ENCODE data around the gene TSC22D3. TPM values are rescaled to one million over a fixed set of nuclear protein-coding genes. Genes with fewer than 3 reads are reported as not detected.
A peak's percentile ranks its signal among the peaks of the same experiment; 100 is the strongest.

TSC22D3 gene
- total RNA-seq, 4 donors from 2014 or later = 101 to 786 (median 475) TPM

DNA sequence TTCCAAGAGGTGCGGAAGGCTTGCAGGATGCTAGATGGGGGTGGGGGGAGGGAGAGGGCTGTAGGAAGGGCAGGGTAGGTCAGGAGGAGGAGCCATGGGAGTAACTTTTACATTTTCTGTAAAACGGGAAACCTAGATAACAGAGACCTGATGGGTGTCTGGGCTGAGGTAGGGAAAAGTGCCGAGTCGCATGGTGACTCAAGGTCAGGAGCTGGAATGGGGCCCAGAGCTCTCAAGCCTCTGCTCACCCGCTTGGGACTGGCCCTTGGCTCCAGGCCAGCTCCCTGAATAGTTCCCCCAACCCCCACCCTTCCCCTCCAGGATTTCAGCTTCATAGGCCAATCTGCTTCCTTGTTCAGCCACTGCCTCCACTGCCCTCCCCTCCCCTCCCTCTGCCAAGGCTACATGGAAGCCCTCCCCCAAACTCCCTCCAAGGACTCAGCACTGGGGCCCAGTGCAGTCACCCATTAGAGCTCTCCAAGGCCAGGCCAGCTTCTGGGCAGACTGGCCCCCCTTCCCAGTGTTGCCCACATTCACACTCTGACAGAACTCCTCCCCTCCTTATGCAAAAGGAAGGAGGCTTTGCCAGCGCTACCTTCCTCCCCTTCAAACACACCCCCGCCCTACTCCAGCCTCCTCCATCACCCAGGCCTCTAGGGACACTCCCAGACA lies 43.6 kb downstream of the TSC22D3 start:
- Histone ChIP-seq H3K9me3 (no peaks in the 10 kb centered on the region), H3K4me1 (peaks cover 4% of the 10 kb centered on the region in 2 donors), H3K27ac (peak overlapping the region; percentile 74 to 87), H3K4me3 (no peak overlapping the region), H3K36me3 (no peaks in the 10 kb centered on the region), H3K27me3 (no peaks in the 10 kb centered on the region)
- intact Hi-C loops (cut with DNase I; ENCODE audit: low total_unique reads) = no loop called here
- DNase-seq = peak; percentile 89 to 94
- peak in 1 of 2 donors; percentile 23 for TF ChIP-seq POLR2A (IDR thresholded peaks at IDR 0.05)
- TF ChIP-seq, protein P1, sequence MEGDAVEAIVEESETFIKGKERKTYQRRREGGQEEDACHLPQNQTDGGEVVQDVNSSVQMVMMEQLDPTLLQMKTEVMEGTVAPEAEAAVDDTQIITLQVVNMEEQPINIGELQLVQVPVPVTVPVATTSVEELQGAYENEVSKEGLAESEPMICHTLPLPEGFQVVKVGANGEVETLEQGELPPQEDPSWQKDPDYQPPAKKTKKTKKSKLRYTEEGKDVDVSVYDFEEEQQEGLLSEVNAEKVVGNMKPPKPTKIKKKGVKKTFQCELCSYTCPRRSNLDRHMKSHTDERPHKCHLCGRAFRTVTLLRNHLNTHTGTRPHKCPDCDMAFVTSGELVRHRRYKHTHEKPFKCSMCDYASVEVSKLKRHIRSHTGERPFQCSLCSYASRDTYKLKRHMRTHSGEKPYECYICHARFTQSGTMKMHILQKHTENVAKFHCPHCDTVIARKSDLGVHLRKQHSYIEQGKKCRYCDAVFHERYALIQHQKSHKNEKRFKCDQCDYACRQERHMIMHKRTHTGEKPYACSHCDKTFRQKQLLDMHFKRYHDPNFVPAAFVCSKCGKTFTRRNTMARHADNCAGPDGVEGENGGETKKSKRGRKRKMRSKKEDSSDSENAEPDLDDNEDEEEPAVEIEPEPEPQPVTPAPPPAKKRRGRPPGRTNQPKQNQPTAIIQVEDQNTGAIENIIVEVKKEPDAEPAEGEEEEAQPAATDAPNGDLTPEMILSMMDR (IDR thresholded peaks at IDR 0.05) = no peak

DNA sequence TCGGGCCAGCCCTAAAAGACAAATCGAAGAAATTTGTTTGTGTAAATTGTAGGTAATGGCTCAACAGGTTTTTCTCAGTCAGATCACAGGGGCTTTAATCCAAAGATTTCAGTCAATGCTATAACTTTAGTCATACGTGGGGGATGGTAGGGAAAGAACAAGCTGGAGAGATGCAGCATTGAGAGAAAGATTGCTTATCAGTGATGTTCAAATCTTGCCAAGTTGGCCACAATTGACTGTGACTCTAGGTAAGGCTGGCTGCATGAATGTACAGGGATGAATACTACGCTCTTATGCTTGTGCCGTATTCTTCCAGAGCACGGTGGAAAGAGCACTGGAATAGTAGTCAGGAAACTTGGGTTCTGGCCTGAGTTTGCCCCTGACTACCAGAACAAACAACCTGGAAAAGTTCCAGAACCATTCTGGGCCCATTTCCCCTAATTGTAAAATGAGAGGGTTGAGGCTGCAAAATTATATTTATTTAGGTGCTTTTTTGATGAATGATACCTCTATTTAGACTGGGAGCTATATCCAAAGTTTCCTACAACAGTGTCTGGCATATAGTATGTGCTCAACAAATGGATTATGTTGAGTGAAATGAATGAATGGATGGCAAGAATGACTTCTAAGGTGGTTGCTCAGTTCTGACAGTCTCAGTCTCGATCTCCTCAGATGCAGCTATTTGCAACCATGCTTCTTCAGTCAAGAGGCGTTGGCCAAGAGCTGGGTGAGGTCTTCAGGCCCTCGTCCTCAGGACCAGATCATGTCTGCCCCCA lies 44.4 kb downstream of the TSC22D3 start:
- peak overlapping the region; percentile 74 to 87 for H3K27ac ChIP-seq

DNA sequence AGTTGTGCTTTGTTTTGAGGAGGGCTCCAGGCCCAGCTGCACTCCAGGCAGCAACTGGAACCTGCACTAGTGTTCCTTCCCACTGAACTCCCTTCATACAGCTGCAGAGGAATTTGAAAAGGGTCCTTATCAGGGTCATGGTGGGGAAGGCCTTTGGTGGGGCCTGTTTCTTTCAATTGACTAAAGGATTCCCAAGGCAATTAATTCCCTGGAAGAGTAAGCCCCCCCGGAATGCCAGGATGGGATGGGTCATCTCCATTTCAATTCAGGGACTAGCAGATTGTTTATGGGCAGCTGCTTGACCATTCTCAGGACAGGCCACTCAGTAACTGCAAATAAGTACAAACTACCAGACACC lies 45.3 kb downstream of the TSC22D3 start:
- Histone ChIP-seq H3K27ac (peak overlapping the region; percentile 74 to 87), H3K4me1 (peaks cover 4% of the 10 kb centered on the region in 2 donors), H3K9me3 (no peaks in the 10 kb centered on the region), H3K36me3 (no peaks in the 10 kb centered on the region), H3K27me3 (no peaks in the 10 kb centered on the region), H3K4me3 (no peak overlapping the region)
- intact Hi-C loops (cut with DNase I; ENCODE audit: low total_unique reads) = no loop called here
- no peak for DNase-seq
- no peak for TF ChIP-seq POLR2A (IDR thresholded peaks at IDR 0.05)
- TF ChIP-seq, protein P1 (IDR thresholded peaks at IDR 0.05) = no peak

More for the DNA sequence above, 44.4 kb downstream of the TSC22D3 start:
- no peak for DNase-seq
- H3K4me1 ChIP-seq = peaks cover 4% of the 10 kb centered on the region in 2 donors
- TF ChIP-seq, protein P1 (IDR thresholded peaks at IDR 0.05) = no peak
- TF ChIP-seq POLR2A (IDR thresholded peaks at IDR 0.05) = no peak
- H3K4me3 ChIP-seq = no peak overlapping the region
- intact Hi-C loops (cut with DNase I; ENCODE audit: low total_unique reads) = no loop called here
- H3K36me3 ChIP-seq = no peaks in the 10 kb centered on the region
- no peaks in the 10 kb centered on the region for H3K9me3 ChIP-seq
- no peaks in the 10 kb centered on the region for H3K27me3 ChIP-seq

DNA sequence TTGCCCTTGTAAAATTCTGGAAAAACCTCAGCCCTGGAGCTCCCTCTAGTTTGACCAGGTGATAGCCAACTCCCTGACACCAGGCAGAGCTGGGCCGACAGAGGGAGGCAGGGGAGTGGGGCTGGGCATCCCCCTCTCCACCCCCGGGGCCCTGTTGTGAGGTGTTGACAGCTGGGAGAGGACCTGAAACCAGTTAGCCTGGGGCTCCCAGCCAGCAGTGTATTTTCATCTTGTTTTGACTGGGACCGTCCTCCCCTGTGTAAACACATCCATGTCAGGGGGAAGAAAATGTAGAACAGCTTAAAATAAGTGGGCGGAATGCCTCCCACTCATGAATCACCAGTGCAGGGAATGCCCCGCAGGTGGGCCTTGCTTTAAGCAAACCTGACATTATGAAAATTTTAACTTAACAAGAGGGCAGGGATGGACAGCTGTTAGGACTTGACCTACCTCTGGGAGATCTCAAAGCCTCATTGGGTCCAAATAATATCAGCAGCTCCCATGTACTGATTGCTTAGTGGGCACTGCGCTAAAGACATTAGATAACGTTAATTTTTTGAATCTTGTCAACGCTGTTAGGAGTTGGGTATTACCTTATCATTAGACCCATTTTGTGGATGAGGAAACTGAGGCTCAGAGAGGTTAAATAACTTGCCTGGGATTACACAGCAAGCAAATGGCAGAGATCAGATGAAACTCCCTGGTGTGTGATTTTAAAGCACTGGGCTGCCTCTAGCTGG lies 45.9 kb downstream of the TSC22D3 start:
- Histone ChIP-seq H3K4me3 (no peak overlapping the region), H3K27ac (peak overlapping the region; percentile 74 to 87), H3K4me1 (peaks cover 4% of the 10 kb centered on the region in 2 donors), H3K27me3 (no peaks in the 10 kb centered on the region), H3K36me3 (no peaks in the 10 kb centered on the region), H3K9me3 (no peaks in the 10 kb centered on the region)
- DNase-seq = peak; percentile 63 to 87
- TF ChIP-seq, protein P1 (IDR thresholded peaks at IDR 0.05) = peak in 2 of 4 experiments; percentile 7 to 21
- peak in 1 of 2 donors; percentile 21 for TF ChIP-seq POLR2A (IDR thresholded peaks at IDR 0.05)
- intact Hi-C loops (cut with DNase I; ENCODE audit: low total_unique reads) = no loop called here

All from uterus (tissue), 4 donors.